Measurements from ENCODE around the gene CDK5RAP2.

GRCh38 chr9:120625222-120625621 is 45.3 kb upstream of the CDK5RAP2 start:
- TF ChIP-seq CTCF (conservative IDR thresholded peaks at IDR 0.05; ENCODE audit: low read length): no peak
- TF ChIP-seq EZH2phosphoT487 (IDR thresholded peaks at IDR 0.05; ENCODE audit: borderline replicate concordance): no peak
